ENCODE data around the gene THRA. TPM values are rescaled to one million over a fixed set of nuclear protein-coding genes. Genes with fewer than 3 reads are reported as not detected.

Gene THRA
- total and polyA plus RNA-seq, 9 of the 15 experiments (the other 6 are each of a cell fraction or from before 2014, with no cell fraction given), result 0.34 to 23.4 (median 12.7) TPM

DNA sequence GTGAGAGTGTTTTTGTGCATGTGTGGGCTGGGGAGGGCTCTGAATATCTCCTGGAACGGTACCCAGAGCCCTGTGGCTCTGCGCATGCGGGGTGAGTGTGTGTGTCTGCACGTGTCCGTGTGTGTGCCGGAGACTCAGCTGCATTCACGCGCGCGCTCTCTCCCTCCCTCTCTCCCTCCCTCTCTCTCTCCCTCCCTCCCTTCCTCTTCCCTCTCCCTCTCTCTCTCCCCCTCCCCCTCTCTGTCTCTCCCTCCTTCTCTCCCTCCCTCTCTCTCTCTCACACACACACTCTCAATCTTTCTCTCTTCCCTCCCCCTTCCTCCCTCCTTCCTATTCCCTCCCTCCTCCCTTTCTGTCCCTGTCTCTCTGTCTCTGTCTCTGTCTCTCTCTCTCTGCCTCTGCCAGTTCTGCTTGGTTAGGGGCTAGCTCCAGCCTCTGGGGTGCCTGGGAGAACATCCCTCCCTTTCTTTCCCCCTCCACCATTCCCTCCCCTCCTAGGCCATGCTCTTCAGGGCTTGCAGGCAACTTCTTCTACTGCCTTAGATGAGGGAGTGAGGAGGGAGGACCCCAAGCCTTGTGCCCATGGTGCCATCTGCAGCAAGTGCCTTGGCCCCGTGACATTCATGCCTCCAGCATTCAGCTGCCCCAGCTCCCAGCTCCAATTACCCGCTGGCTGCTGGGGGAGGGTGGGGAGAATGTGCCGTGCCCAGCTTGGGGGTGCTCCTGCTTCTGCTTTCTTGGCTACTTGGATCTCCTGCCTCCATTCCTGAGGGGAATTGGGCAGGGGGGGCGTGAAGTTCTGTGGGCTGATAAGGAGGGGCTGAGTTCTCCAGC lies 6.4 kb downstream of the THRA start (continued):
- TF ChIP-seq AFF1 (IDR thresholded peaks at IDR 0.05; ENCODE audit: low read depth in 1 of 2, partially characterized antibody in 2 of 2) (peak in 1 of 2 experiments; percentile 99), BRF1 (IDR thresholded peaks at IDR 0.05; ENCODE audit: borderline replicate concordance, extremely low read depth, insufficient read length) (no peak), BHLHE40 (IDR thresholded peaks at IDR 0.05; ENCODE audit: low read length) (peak; percentile 99), ZBED1 (IDR thresholded peaks at IDR 0.05) (0 out of 2 replicates have a peak, but pooled peaks have one; percentile 21), PCBP1 (IDR thresholded peaks at IDR 0.05; ENCODE audit: low read depth, low read length, poor library complexity, severe bottlenecking) (peak; percentile 93), MAZ (CRISPR knock-in tag; conservative IDR thresholded peaks at IDR 0.05 in 1 of 2, IDR thresholded peaks at IDR 0.05 in 1 of 2) (peak in 1 of 2 experiments; percentile 71; a peak in 2 of 4 replicates), HBP1 (CRISPR knock-in tag; IDR thresholded peaks at IDR 0.05) (peak; percentile 72; the same call in 1 of the 2 replicates), ATF1 (CRISPR knock-in tag; IDR thresholded peaks at IDR 0.05) (no peak), ATF1 (tag; IDR thresholded peaks at IDR 0.05) (peak; percentile 25; the same call in 1 of the 2 replicates), EP300 (IDR thresholded peaks at IDR 0.05; ENCODE audit: low read length) (peak; percentile 15; the same call in 1 of the 2 replicates), FOXJ2 (tag; IDR thresholded peaks at IDR 0.05) (no peak), CREB3 (tag; conservative IDR thresholded peaks at IDR 0.05; ENCODE audit: low read depth) (no peak), ZBTB7A (IDR thresholded peaks at IDR 0.05; ENCODE audit: borderline replicate concordance, control insufficient read depth, low read depth, low read length) (peak; percentile 15; the same call in 1 of the 2 replicates), NCOA1 (IDR thresholded peaks at IDR 0.05; ENCODE audit: low read depth) (peak; percentile 70), RBM34 (IDR thresholded peaks at IDR 0.05; ENCODE audit: borderline replicate concordance, insufficient read depth, low read length) (no peak)
- TF ChIP-seq, protein P1, sequence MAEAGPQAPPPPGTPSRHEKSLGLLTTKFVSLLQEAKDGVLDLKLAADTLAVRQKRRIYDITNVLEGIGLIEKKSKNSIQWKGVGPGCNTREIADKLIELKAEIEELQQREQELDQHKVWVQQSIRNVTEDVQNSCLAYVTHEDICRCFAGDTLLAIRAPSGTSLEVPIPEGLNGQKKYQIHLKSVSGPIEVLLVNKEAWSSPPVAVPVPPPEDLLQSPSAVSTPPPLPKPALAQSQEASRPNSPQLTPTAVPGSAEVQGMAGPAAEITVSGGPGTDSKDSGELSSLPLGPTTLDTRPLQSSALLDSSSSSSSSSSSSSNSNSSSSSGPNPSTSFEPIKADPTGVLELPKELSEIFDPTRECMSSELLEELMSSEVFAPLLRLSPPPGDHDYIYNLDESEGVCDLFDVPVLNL (CRISPR knock-in tag; IDR thresholded peaks at IDR 0.05; ENCODE audit: low read depth), result no peak
- TF ChIP-seq, protein P2, sequence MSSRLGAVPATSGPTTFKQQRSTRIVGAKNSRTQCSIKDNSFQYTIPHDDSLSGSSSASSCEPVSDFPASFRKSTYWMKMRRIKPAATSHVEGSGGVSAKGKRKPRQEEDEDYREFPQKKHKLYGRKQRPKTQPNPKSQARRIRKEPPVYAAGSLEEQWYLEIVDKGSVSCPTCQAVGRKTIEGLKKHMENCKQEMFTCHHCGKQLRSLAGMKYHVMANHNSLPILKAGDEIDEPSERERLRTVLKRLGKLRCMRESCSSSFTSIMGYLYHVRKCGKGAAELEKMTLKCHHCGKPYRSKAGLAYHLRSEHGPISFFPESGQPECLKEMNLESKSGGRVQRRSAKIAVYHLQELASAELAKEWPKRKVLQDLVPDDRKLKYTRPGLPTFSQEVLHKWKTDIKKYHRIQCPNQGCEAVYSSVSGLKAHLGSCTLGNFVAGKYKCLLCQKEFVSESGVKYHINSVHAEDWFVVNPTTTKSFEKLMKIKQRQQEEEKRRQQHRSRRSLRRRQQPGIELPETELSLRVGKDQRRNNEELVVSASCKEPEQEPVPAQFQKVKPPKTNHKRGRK (tag; IDR thresholded peaks at IDR 0.05), result peak; percentile 44

Measured in K562 (cell line).